NCI-H446 treated with DMSO at 0.1 percent for 48 hours (cell line): ENCODE data around the gene SREBF2.
A peak's percentile ranks its signal among the peaks of the same experiment; 100 is the strongest.

ENCODE experiments used
- DNase-seq: peaks from one replicate; lab custom pipeline; 2025; lab: John Stamatoyannopoulos, UW

The SREBF2 gene

GRCh38 chr22:41922328-41922727, 89.4 kb downstream of the SREBF2 start:
- DNase-seq: no peak

- DNase-seq: no peak
These were observed 90.2 kb downstream of the SREBF2 start for GRCh38 chr22:41922940-41923594.

- DNase-seq: no peak
These were observed 90.8 kb downstream of the SREBF2 start for GRCh38 chr22:41923595-41924276.

GRCh38 chr22:41925783-41926460, 93.0 kb downstream of the SREBF2 start:
- DNase-seq: no peak

- no peak for DNase-seq
These were observed 94.9 kb downstream of the SREBF2 start for GRCh38 chr22:41927813-41928212.

- no peak for DNase-seq
These were observed 95.9 kb downstream of the SREBF2 start for GRCh38 chr22:41928593-41929417.

- no peak for DNase-seq
These were observed 96.5 kb downstream of the SREBF2 start for GRCh38 chr22:41929418-41929810.

GRCh38 chr22:41931701-41932269, 98.9 kb downstream of the SREBF2 start:
- no peak for DNase-seq

- no peak for DNase-seq
These were observed 99.4 kb downstream of the SREBF2 start for GRCh38 chr22:41932353-41932752.

GRCh38 chr22:41933411-41934177, 100.7 kb downstream of the SREBF2 start:
- DNase-seq: no peak

GRCh38 chr22:41934284-41935014, 101.5 kb downstream of the SREBF2 start:
- no peak for DNase-seq

GRCh38 chr22:41935015-41935351, 102.1 kb downstream of the SREBF2 start:
- peak; percentile 3 for DNase-seq

- DNase-seq: no peak
These were observed 102.6 kb downstream of the SREBF2 start for GRCh38 chr22:41935509-41935908.

GRCh38 chr22:41936894-41937169, 103.9 kb downstream of the SREBF2 start:
- no peak for DNase-seq

GRCh38 chr22:41939981-41940831, 107.3 kb downstream of the SREBF2 start:
- DNase-seq: no peak

- peak; percentile 22 for DNase-seq
These were observed 108.2 kb downstream of the SREBF2 start for GRCh38 chr22:41940832-41941765.

- DNase-seq: no peak
These were observed 110.8 kb downstream of the SREBF2 start for GRCh38 chr22:41943661-41944209.

- peak; percentile 95 for DNase-seq
These were observed 113.9 kb downstream of the SREBF2 start, which contains the start of gene CENPM for GRCh38 chr22:41946629-41947423. Gene CENPM, minus strand, starts transcription at chr22:41947152. Its CDS starts 76 bp downstream, at chr22:41947076.
